Fibroblast of skin of left biceps (primary cell): ENCODE measurements around the gene CYP4F22.
"Not testable (repeated sequence)": the region's sequence is repeated elsewhere in the genome, so short reads cannot be mapped to it uniquely, and the experiment has no call there.

Source experiments
- DNase-seq, 2 experiments: peaks; one replicate each; pipeline ENCODE4 v3.0.0-alpha.2; 2013; ENCODE audit warnings: low read depth in 2 of 2

Gene CYP4F22

GRCh38 chr19:15570420-15570819 is 62.1 kb downstream of the CYP4F22 start:
- DNase-seq, result no peak

- DNase-seq, result no peak
Observed at GRCh38 chr19:15575406-15575805, 67.1 kb downstream of the CYP4F22 start.

GRCh38 chr19:15576526-15577156 is 68.3 kb downstream of the CYP4F22 start:
- DNase-seq, result no peak

- no peak for DNase-seq
Observed at GRCh38 chr19:15577184-15577771, 69.0 kb downstream of the CYP4F22 start.

- no peak for DNase-seq
Observed at GRCh38 chr19:15583346-15583745, 75.0 kb downstream of the CYP4F22 start.

GRCh38 chr19:15584095-15584494 is 75.8 kb downstream of the CYP4F22 start:
- DNase-seq, result no peak

GRCh38 chr19:15584541-15585115 is 76.3 kb downstream of the CYP4F22 start:
- DNase-seq, result peak in 1 of 2 experiments; percentile 6

- no peak for DNase-seq
Observed at GRCh38 chr19:15587663-15588062, 79.3 kb downstream of the CYP4F22 start.

GRCh38 chr19:15588265-15588664 is 79.9 kb downstream of the CYP4F22 start:
- DNase-seq, result no peak

- no peak for DNase-seq
Observed at GRCh38 chr19:15589760-15590451, 81.6 kb downstream of the CYP4F22 start.

GRCh38 chr19:15591796-15592195 is 83.5 kb downstream of the CYP4F22 start:
- no peak for DNase-seq

GRCh38 chr19:15592506-15592905 is 84.2 kb downstream of the CYP4F22 start:
- not testable (repeated sequence) for DNase-seq

- not testable (repeated sequence) for DNase-seq
Observed at GRCh38 chr19:15593766-15594165, 85.4 kb downstream of the CYP4F22 start.

GRCh38 chr19:15595069-15595468 is 86.7 kb downstream of the CYP4F22 start:
- DNase-seq, result no peak
